WTC11 (cell line): ENCODE results near the gene CCNG2. TPM values are rescaled to one million over a fixed set of nuclear protein-coding genes. Genes with fewer than 3 reads are reported as not detected.
A peak's percentile ranks its signal among the peaks of the same experiment; 100 is the strongest.

Experiments used
- ATAC-seq: fragments of 200-7000 bp; cut with Tn5 transposase; 2 replicates; pipeline ENCODE4 v1.10.0; 2021; ENCODE audit warnings: mild to moderate bottlenecking, moderate library complexity
- CTCF ChIA-PET: fragments of 300-600 bp; sonication (Branson Sonifier 250); formaldehyde crosslinking; loops from one replicate; lab custom pipeline; 2021; ENCODE audit warnings: antibody characterized with exemption; lab: Charles Lee
- POLR2A ChIA-PET: fragments of 350-600 bp; sonication (Branson Sonifier 250); formaldehyde crosslinking; loops from one replicate; lab custom pipeline; 2021; ENCODE audit warnings: antibody characterized with exemption; lab: Charles Lee
- DNase-seq: peaks from one replicate; pipeline ENCODE4 v3.0.0; 2021; ENCODE audit warnings: low spot score
- H3K27ac Mint-ChIP-seq: 2 replicates; pipeline ENCODE4 v1.8.0; 2021; ENCODE audit warnings: mixed read lengths
- H3K27me3 Mint-ChIP-seq: 2 replicates; pipeline ENCODE4 v1.8.0; 2021; ENCODE audit warnings: low read depth, mild to moderate bottlenecking, moderate library complexity, mixed read lengths
- H3K36me3 Mint-ChIP-seq: 2 replicates; pipeline ENCODE4 v1.8.0; 2021; ENCODE audit warnings: mixed read lengths
- H3K4me1 Mint-ChIP-seq: 2 replicates; pipeline ENCODE4 v1.8.0; 2022; ENCODE audit warnings: mixed read lengths
- H3K4me3 Mint-ChIP-seq: 2 replicates; pipeline ENCODE4 v1.8.0; 2021; ENCODE audit warnings: mild to moderate bottlenecking, moderate library complexity, mixed read lengths
- H3K9me3 Mint-ChIP-seq: 2 replicates; pipeline ENCODE4 v1.8.0; 2021; ENCODE audit warnings: mixed read lengths
- ARID4B ChIP-seq: sonication (generic); formaldehyde crosslinking; IDR thresholded peaks from 2 replicates; pipeline ENCODE4 v1.8.0; 2023; ENCODE audit warnings: missing genetic modification reagents, mild to moderate bottlenecking, borderline replicate concordance
- ATF6 ChIP-seq: sonication (generic); formaldehyde crosslinking; IDR thresholded peaks from 2 replicates; pipeline ENCODE4 v1.8.1; 2023; ENCODE audit warnings: mild to moderate bottlenecking, missing genetic modification reagents
- CDX4 ChIP-seq: fragments of 250-450 bp; sonication (Bioruptor Pico); IDR thresholded peaks from 2 replicates; pipeline ENCODE4 v1.9.0; 2021; ENCODE audit warnings: moderate library complexity, mild to moderate bottlenecking, inconsistent platforms, borderline replicate concordance
- CREB1 ChIP-seq: sonication (generic); formaldehyde crosslinking; IDR thresholded peaks from 2 replicates; pipeline ENCODE4 v1.8.0; 2023; ENCODE audit warnings: mild to moderate bottlenecking, missing genetic modification reagents
- CREM ChIP-seq: sonication (generic); formaldehyde crosslinking; IDR thresholded peaks from 2 replicates; pipeline ENCODE4 v1.8.1; 2022; ENCODE audit warnings: mild to moderate bottlenecking, missing genetic modification reagents, moderate library complexity
- EMX1 ChIP-seq: fragments of 250-450 bp; sonication (Bioruptor Pico); IDR thresholded peaks from 2 replicates; pipeline ENCODE4 v1.8.0; 2021; ENCODE audit warnings: mild to moderate bottlenecking
- FOXP1 ChIP-seq: sonication (generic); formaldehyde crosslinking; IDR thresholded peaks from 2 replicates; pipeline ENCODE4 v1.8.0; 2022; ENCODE audit warnings: missing genetic modification reagents, mild to moderate bottlenecking, moderate library complexity, borderline replicate concordance
- MAX ChIP-seq: sonication (generic); formaldehyde crosslinking; IDR thresholded peaks from 2 replicates; pipeline ENCODE4 v1.8.0; 2022; ENCODE audit warnings: mild to moderate bottlenecking, missing genetic modification reagents
- MXD4 ChIP-seq: fragments of 250-450 bp; sonication (Bioruptor Pico); IDR thresholded peaks from 2 replicates; pipeline ENCODE4 v1.8.0; 2021; ENCODE audit warnings: mild to moderate bottlenecking, moderate library complexity, borderline replicate concordance
- PRRX2 ChIP-seq: fragments of 250-450 bp; sonication (Bioruptor Pico); IDR thresholded peaks from 2 replicates; pipeline ENCODE4 v1.8.0; 2021; ENCODE audit warnings: mild to moderate bottlenecking
- TEAD1 ChIP-seq: sonication (generic); formaldehyde crosslinking; IDR thresholded peaks from 2 replicates; pipeline ENCODE4 v1.8.0; 2022; ENCODE audit warnings: mild to moderate bottlenecking, missing genetic modification reagents
- TEAD4 ChIP-seq: sonication (generic); formaldehyde crosslinking; IDR thresholded peaks from 2 replicates; pipeline ENCODE4 v1.8.0; 2022; ENCODE audit warnings: mild to moderate bottlenecking, missing genetic modification reagents
- USF1 ChIP-seq: sonication (generic); formaldehyde crosslinking; IDR thresholded peaks from 2 replicates; pipeline ENCODE4 v1.8.0; 2022; ENCODE audit warnings: mild to moderate bottlenecking, missing genetic modification reagents
- USF2 ChIP-seq: sonication (generic); formaldehyde crosslinking; IDR thresholded peaks from 2 replicates; pipeline ENCODE4 v1.8.1; 2023; ENCODE audit warnings: mild to moderate bottlenecking, missing genetic modification reagents, moderate library complexity
- total RNA-seq: library from RNA; stranded (reverse); gene quantifications from 3 replicates; pipeline ENCODE4 v1.2.3, GENCODE V29; 2021

CCNG2 gene
- total RNA-seq, 1 experiment from 2014 or later, result 18.9 TPM

GRCh38 chr4:77174426-77174825 is 17.4 kb downstream of the CCNG2 start:
- Mint-ChIP-seq H3K4me1 (peaks cover 33% of the 10 kb centered on the region), H3K4me3 (no peak overlapping the region), H3K27me3 (peaks cover 77% of the 10 kb centered on the region), H3K9me3 (no peaks in the 10 kb centered on the region), H3K36me3 (peaks cover 16% of the 10 kb centered on the region), H3K27ac (no peak overlapping the region)
- no peak for DNase-seq
- ChIA-PET POLR2A (interaction anchor here (1.2 kb wide), 1 partner anchor 18 kb away, joined by 3 read pairs; the partner anchor contains the start of gene CCNG2), CTCF (interaction anchor here (1.2 to 3.4 kb wide), 6 partner anchors 11 to 128 kb away, joined by 4 to 19 read pairs (median 10); no protein-coding TSS in a partner anchor)
- TF ChIP-seq TEAD1 (no peak), MXD4 (no peak), FOXP1 (no peak), TEAD4 (CRISPR knock-in tag) (no peak), PRRX2 (no peak)
- ATAC-seq, result no peak

- ChIA-PET CTCF (interaction anchor here (0.6 to 3.4 kb wide), 7 partner anchors 18 to 133 kb away, joined by 3 to 19 read pairs (median 9); no protein-coding TSS in a partner anchor), POLR2A (interaction anchor here (1.2 kb wide), 1 partner anchor 19 kb away, joined by 3 read pairs; the partner anchor contains the start of gene CCNG2)
- ATAC-seq, result peak; percentile 84
- TF ChIP-seq EMX1 (CRISPR knock-in tag) (no peak), USF2 (CRISPR knock-in tag) (0 out of 2 replicates have a peak, but pooled peaks have one; percentile 23), CDX4 (CRISPR knock-in tag) (no peak), CREM (no peak), MAX (peak; percentile 65; the same call in 1 of the 2 replicates), USF1 (CRISPR knock-in tag) (peak; percentile 36; the same call in 1 of the 2 replicates), ATF6 (CRISPR knock-in tag) (no peak), ARID4B (CRISPR knock-in tag) (no peak), CREB1 (CRISPR knock-in tag) (no peak)
- TF ChIP-seq, all 79 proteins: peak for 3
- no peak overlapping the region for H3K27ac Mint-ChIP-seq
- DNase-seq, result peak; percentile 60
- H3K9me3 Mint-ChIP-seq, result no peaks in the 10 kb centered on the region
- no peak overlapping the region for H3K4me3 Mint-ChIP-seq
- H3K27me3 Mint-ChIP-seq, result peaks cover 80% of the 10 kb centered on the region
- peaks cover 33% of the 10 kb centered on the region for H3K4me1 Mint-ChIP-seq
- H3K36me3 Mint-ChIP-seq, result peaks cover 8% of the 10 kb centered on the region
These were observed 18.2 kb downstream of the CCNG2 start for GRCh38 chr4:77175201-77175611.
